Measurements from ENCODE around the gene CFAP92.
"Not testable (repeated sequence)": the region's sequence is repeated elsewhere in the genome, so short reads cannot be mapped to it uniquely, and the experiment has no call there.

The CFAP92 gene

GRCh38 chr3:128907706-128908445 is 86.0 kb downstream of the CFAP92 start:
- no peaks in the 10 kb centered on the region for H3K4me1 ChIP-seq (ENCODE audit: insufficient read depth, low read length)
- H3K9me3 ChIP-seq (ENCODE audit: control insufficient read depth, insufficient read depth, low read length): no peaks in the 10 kb centered on the region
- H3K9ac ChIP-seq (ENCODE audit: low read depth, low read length): no peak overlapping the region
- H3K36me3 ChIP-seq (ENCODE audit: insufficient read depth, low read length): peaks cover 16% of the 10 kb centered on the region

- H3K4me1 ChIP-seq (ENCODE audit: insufficient read depth, low read length): no peaks in the 10 kb centered on the region
- peaks cover 15% of the 10 kb centered on the region for H3K36me3 ChIP-seq (ENCODE audit: insufficient read depth, low read length)
- H3K9ac ChIP-seq (ENCODE audit: low read depth, low read length): no peak overlapping the region
- no peaks in the 10 kb centered on the region for H3K9me3 ChIP-seq (ENCODE audit: control insufficient read depth, insufficient read depth, low read length)
Measured at GRCh38 chr3:128906804-128907525, 86.9 kb downstream of the CFAP92 start.

- Histone ChIP-seq H3K9ac (ENCODE audit: low read depth, low read length) (no peak overlapping the region), H3K4me1 (ENCODE audit: insufficient read depth, low read length) (no peaks in the 10 kb centered on the region), H3K36me3 (ENCODE audit: insufficient read depth, low read length) (peaks cover 20% of the 10 kb centered on the region), H3K9me3 (ENCODE audit: control insufficient read depth, insufficient read depth, low read length) (no peaks in the 10 kb centered on the region)
Measured at GRCh38 chr3:128906031-128906803, 87.7 kb downstream of the CFAP92 start.

- Histone ChIP-seq H3K4me1 (ENCODE audit: insufficient read depth, low read length) (no peaks in the 10 kb centered on the region), H3K9ac (ENCODE audit: low read depth, low read length) (no peak overlapping the region), H3K36me3 (ENCODE audit: insufficient read depth, low read length) (peaks cover 22% of the 10 kb centered on the region), H3K9me3 (ENCODE audit: control insufficient read depth, insufficient read depth, low read length) (no peaks in the 10 kb centered on the region)
Measured at GRCh38 chr3:128903501-128903900, 90.4 kb downstream of the CFAP92 start.

GRCh38 chr3:128902426-128902825 is 91.5 kb downstream of the CFAP92 start:
- Histone ChIP-seq H3K4me1 (ENCODE audit: insufficient read depth, low read length) (no peaks in the 10 kb centered on the region), H3K9ac (ENCODE audit: low read depth, low read length) (no peak overlapping the region), H3K36me3 (ENCODE audit: insufficient read depth, low read length) (peaks cover 26% of the 10 kb centered on the region), H3K9me3 (ENCODE audit: control insufficient read depth, insufficient read depth, low read length) (no peaks in the 10 kb centered on the region)

- H3K36me3 ChIP-seq (ENCODE audit: insufficient read depth, low read length): peaks cover 21% of the 10 kb centered on the region
- H3K9me3 ChIP-seq (ENCODE audit: control insufficient read depth, insufficient read depth, low read length): no peaks in the 10 kb centered on the region
- no peak overlapping the region for H3K9ac ChIP-seq (ENCODE audit: low read depth, low read length)
Measured at GRCh38 chr3:128895843-128896697, 97.8 kb downstream of the CFAP92 start.

GRCh38 chr3:128889139-128889894 is 104.6 kb downstream of the CFAP92 start:
- peaks cover 4% of the 10 kb centered on the region for H3K36me3 ChIP-seq (ENCODE audit: insufficient read depth, low read length)

More at GRCh38 chr3:128895843-128896697, 97.8 kb downstream of the CFAP92 start:
- H3K4me1 ChIP-seq (ENCODE audit: insufficient read depth, low read length): no peaks in the 10 kb centered on the region

GRCh38 chr3:128884992-128885391 is 108.9 kb downstream of the CFAP92 start:
- Histone ChIP-seq H3K9me3 (ENCODE audit: control insufficient read depth, insufficient read depth, low read length) (no peaks in the 10 kb centered on the region), H3K9ac (ENCODE audit: low read depth, low read length) (no peak overlapping the region), H3K36me3 (ENCODE audit: insufficient read depth, low read length) (no peaks in the 10 kb centered on the region), H3K4me1 (ENCODE audit: insufficient read depth, low read length) (no peaks in the 10 kb centered on the region)

More at GRCh38 chr3:128889139-128889894, 104.6 kb downstream of the CFAP92 start:
- no peak overlapping the region for H3K9ac ChIP-seq (ENCODE audit: low read depth, low read length)
- H3K9me3 ChIP-seq (ENCODE audit: control insufficient read depth, insufficient read depth, low read length): no peaks in the 10 kb centered on the region
- no peaks in the 10 kb centered on the region for H3K4me1 ChIP-seq (ENCODE audit: insufficient read depth, low read length)

GRCh38 chr3:128882719-128883118 is 111.2 kb downstream of the CFAP92 start:
- H3K9me3 ChIP-seq (ENCODE audit: control insufficient read depth, insufficient read depth, low read length): no peaks in the 10 kb centered on the region
- H3K4me1 ChIP-seq (ENCODE audit: insufficient read depth, low read length): peaks cover 5% of the 10 kb centered on the region; the same call in 1 of the 2 replicates
- H3K36me3 ChIP-seq (ENCODE audit: insufficient read depth, low read length): no peaks in the 10 kb centered on the region
- no peak overlapping the region for H3K9ac ChIP-seq (ENCODE audit: low read depth, low read length)

GRCh38 chr3:128881576-128881975 is 112.3 kb downstream of the CFAP92 start:
- H3K9ac ChIP-seq (ENCODE audit: low read depth, low read length): no peak overlapping the region
- H3K36me3 ChIP-seq (ENCODE audit: insufficient read depth, low read length): no peaks in the 10 kb centered on the region
- peaks cover 5% of the 10 kb centered on the region; the same call in 1 of the 2 replicates for H3K4me1 ChIP-seq (ENCODE audit: insufficient read depth, low read length)
- H3K9me3 ChIP-seq (ENCODE audit: control insufficient read depth, insufficient read depth, low read length): no peaks in the 10 kb centered on the region

GRCh38 chr3:128880455-128880854 is 113.4 kb downstream of the CFAP92 start:
- not testable (repeated sequence) for H3K4me1 ChIP-seq (ENCODE audit: insufficient read depth, low read length); H3K9me3 ChIP-seq (ENCODE audit: control insufficient read depth, insufficient read depth, low read length); H3K36me3 ChIP-seq (ENCODE audit: insufficient read depth, low read length)
- peak overlapping the region; percentile 30; the same call in 1 of the 2 replicates for H3K9ac ChIP-seq (ENCODE audit: low read depth, low read length)

- Histone ChIP-seq H3K9me3 (ENCODE audit: control insufficient read depth, insufficient read depth, low read length) (no peaks in the 10 kb centered on the region), H3K36me3 (ENCODE audit: insufficient read depth, low read length) (no peaks in the 10 kb centered on the region)
Measured at GRCh38 chr3:128879991-128880390, 113.9 kb downstream of the CFAP92 start.

More at GRCh38 chr3:128879991-128880390, 113.9 kb downstream of the CFAP92 start:
- Histone ChIP-seq H3K4me1 (ENCODE audit: insufficient read depth, low read length) (peaks cover 9% of the 10 kb centered on the region), H3K9ac (ENCODE audit: low read depth, low read length) (peak overlapping the region; percentile 92)

All from ES-I3 (cell line).